ENCODE data around the gene DEPDC1. TPM values are rescaled to one million over a fixed set of nuclear protein-coding genes. Genes with fewer than 3 reads are reported as not detected.
"Not testable (repeated sequence)": the region's sequence is repeated elsewhere in the genome, so short reads cannot be mapped to it uniquely, and the experiment has no call there.

DEPDC1 gene
- total RNA-seq, 1 experiment from 2014 or later, result 61.9 TPM

DNA sequence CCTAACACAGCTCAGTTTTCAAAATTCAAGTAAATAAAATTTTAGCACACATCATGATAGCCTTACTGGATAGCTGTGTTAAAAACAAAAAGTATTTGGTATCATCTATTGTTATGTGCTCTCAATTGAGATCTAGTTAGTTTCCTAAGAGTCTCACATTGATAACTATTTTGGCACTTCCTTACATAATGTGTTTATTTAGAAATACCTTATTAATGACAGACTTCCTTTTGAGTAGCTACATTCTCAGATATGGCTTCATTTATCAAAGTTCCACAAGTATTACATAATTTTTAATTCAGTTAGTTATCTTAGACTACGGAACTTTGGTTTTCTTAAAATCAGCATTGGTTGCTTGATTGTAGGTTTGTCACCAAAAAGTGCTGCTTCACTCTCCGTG, 20.3 kb downstream of the DEPDC1 start:
- H3K27me3 ChIP-seq (ENCODE audit: insufficient read depth, low read length); H3K27ac ChIP-seq (ENCODE audit: low read depth, low read length); CTCF ChIA-PET; H3K4me3 ChIP-seq (replicated peaks in 1 of 2; ENCODE audit: low read depth in 1 of 2, low read length in 2 of 2); H3K79me2 ChIP-seq (ENCODE audit: insufficient read depth, low read length); H2AFZ ChIP-seq (ENCODE audit: low read depth, low read length, poor library complexity, severe bottlenecking); BruUV-seq (replicated peaks); H3K9me2 ChIP-seq (ENCODE audit: insufficient read depth); intact Hi-C loops (cut with micrococcal nuclease); ATAC-seq; H3K9ac ChIP-seq (ENCODE audit: low read length); POLR2A ChIA-PET; RAD21 ChIA-PET (ENCODE audit: low non-redundant PET in 1 of 2, low total read pairs in 2 of 2, uncharacterized antibody in 2 of 2, unreplicated experiment in 2 of 2); DNase-seq (ENCODE audit: low read depth, low spot score); H3K4me1 ChIP-seq (ENCODE audit: control insufficient read depth in 1 of 2, insufficient read depth in 2 of 2, low read length in 2 of 2); H4K20me1 ChIP-seq (ENCODE audit: insufficient read depth); H3K9me3 ChIP-seq (ENCODE audit: control insufficient read depth in 1 of 2, insufficient read depth in 1 of 2, low read depth in 1 of 2, low read length in 2 of 2); H3K4me2 ChIP-seq (ENCODE audit: low read length): not testable (repeated sequence)
- H3K36me3 ChIP-seq (ENCODE audit: control insufficient read depth in 1 of 2, insufficient read depth in 2 of 2, low read length in 2 of 2), result peaks cover 27 to 38% of the 10 kb centered on the region in 2 experiments

DNA sequence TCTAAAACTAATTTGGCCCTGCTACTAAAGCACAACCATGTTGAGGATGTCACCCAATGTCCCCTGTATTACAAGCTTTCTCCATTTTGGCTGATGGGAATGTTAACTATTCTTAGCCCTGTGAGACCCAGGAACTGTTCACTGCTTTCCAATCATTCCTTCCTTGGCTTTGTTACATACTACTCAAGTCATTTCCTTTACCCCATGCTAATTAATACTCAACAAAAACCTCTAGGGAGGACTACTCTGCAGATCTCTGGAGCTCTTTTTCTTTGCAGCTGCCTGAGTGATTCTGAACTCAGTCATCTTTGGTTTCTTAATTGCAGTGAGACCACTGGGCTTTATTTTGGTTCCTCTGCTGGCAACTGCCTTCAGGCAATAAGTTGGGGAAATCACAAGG, 23.8 kb downstream of the DEPDC1 start:
- Histone ChIP-seq H2AFZ (ENCODE audit: low read depth, low read length, poor library complexity, severe bottlenecking) (no peak overlapping the region), H3K4me3 (replicated peaks in 1 of 2; ENCODE audit: low read depth in 1 of 2, low read length in 2 of 2) (no peak overlapping the region), H3K4me2 (ENCODE audit: low read length) (no peak overlapping the region), H3K9ac (ENCODE audit: low read length) (no peak overlapping the region), H3K79me2 (ENCODE audit: insufficient read depth, low read length) (no peaks in the 10 kb centered on the region; the same call in 1 of the 2 replicates), H3K27me3 (ENCODE audit: insufficient read depth, low read length) (no peaks in the 10 kb centered on the region), H3K9me3 (ENCODE audit: control insufficient read depth in 1 of 2, insufficient read depth in 1 of 2, low read depth in 1 of 2, low read length in 2 of 2) (no peaks in the 10 kb centered on the region), H3K4me1 (ENCODE audit: control insufficient read depth in 1 of 2, insufficient read depth in 2 of 2, low read length in 2 of 2) (no peaks in the 10 kb centered on the region), H3K27ac (ENCODE audit: low read depth, low read length) (no peak overlapping the region), H4K20me1 (ENCODE audit: insufficient read depth) (no peaks in the 10 kb centered on the region), H3K36me3 (ENCODE audit: control insufficient read depth in 1 of 2, insufficient read depth in 2 of 2, low read length in 2 of 2) (peaks cover 4 to 14% of the 10 kb centered on the region in 2 experiments; a peak in 3 of 4 replicates), H3K9me2 (ENCODE audit: insufficient read depth) (no peaks in the 10 kb centered on the region)
- intact Hi-C loops (cut with micrococcal nuclease), result no loop called here
- no peak for ATAC-seq
- ChIA-PET CTCF (interaction anchor here (2.0 kb wide), 1 partner anchor 353 kb away, joined by 5 read pairs; no protein-coding TSS in a partner anchor), POLR2A (no interaction called here), RAD21 (ENCODE audit: low non-redundant PET in 1 of 2, low total read pairs in 2 of 2, uncharacterized antibody in 2 of 2, unreplicated experiment in 2 of 2) (no interaction called here)
- no TSS peak for BruUV-seq (replicated peaks)
- DNase-seq (ENCODE audit: low read depth, low spot score), result no peak
- TF ChIP-seq TCF7L2 (IDR thresholded peaks at IDR 0.05; ENCODE audit: borderline replicate concordance, extremely low read depth, insufficient read depth, insufficient read length) (no peak), SP1 (IDR thresholded peaks at IDR 0.05; ENCODE audit: low read depth) (no peak), SIN3A (IDR thresholded peaks at IDR 0.05; ENCODE audit: low read depth) (no peak), CEBPB (IDR thresholded peaks at IDR 0.05; ENCODE audit: low read depth) (no peak), EZH2phosphoT487 (IDR thresholded peaks at IDR 0.05; ENCODE audit: borderline replicate concordance) (no peak), CBX3 (IDR thresholded peaks at IDR 0.05; ENCODE audit: low read depth) (no peak), POLR2AphosphoS5 (IDR thresholded peaks at IDR 0.05; ENCODE audit: low read depth, low read length) (no peak), POLR2A (IDR thresholded peaks at IDR 0.05; ENCODE audit: borderline replicate concordance, extremely low read depth, insufficient read depth, insufficient read length) (no peak), YY1 (IDR thresholded peaks at IDR 0.05; ENCODE audit: extremely low read depth, insufficient replicate concordance, low read depth, low read length) (no peak), ZNF274 (IDR thresholded peaks at IDR 0.05; ENCODE audit: low read depth, low read length) (no peak)
- TF ChIP-seq, protein P1, sequence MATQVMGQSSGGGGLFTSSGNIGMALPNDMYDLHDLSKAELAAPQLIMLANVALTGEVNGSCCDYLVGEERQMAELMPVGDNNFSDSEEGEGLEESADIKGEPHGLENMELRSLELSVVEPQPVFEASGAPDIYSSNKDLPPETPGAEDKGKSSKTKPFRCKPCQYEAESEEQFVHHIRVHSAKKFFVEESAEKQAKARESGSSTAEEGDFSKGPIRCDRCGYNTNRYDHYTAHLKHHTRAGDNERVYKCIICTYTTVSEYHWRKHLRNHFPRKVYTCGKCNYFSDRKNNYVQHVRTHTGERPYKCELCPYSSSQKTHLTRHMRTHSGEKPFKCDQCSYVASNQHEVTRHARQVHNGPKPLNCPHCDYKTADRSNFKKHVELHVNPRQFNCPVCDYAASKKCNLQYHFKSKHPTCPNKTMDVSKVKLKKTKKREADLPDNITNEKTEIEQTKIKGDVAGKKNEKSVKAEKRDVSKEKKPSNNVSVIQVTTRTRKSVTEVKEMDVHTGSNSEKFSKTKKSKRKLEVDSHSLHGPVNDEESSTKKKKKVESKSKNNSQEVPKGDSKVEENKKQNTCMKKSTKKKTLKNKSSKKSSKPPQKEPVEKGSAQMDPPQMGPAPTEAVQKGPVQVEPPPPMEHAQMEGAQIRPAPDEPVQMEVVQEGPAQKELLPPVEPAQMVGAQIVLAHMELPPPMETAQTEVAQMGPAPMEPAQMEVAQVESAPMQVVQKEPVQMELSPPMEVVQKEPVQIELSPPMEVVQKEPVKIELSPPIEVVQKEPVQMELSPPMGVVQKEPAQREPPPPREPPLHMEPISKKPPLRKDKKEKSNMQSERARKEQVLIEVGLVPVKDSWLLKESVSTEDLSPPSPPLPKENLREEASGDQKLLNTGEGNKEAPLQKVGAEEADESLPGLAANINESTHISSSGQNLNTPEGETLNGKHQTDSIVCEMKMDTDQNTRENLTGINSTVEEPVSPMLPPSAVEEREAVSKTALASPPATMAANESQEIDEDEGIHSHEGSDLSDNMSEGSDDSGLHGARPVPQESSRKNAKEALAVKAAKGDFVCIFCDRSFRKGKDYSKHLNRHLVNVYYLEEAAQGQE (IDR thresholded peaks at IDR 0.05; ENCODE audit: low read depth), result no peak
- TF ChIP-seq, protein P2, sequence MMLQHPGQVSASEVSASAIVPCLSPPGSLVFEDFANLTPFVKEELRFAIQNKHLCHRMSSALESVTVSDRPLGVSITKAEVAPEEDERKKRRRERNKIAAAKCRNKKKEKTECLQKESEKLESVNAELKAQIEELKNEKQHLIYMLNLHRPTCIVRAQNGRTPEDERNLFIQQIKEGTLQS (IDR thresholded peaks at IDR 0.05), result no peak
- TF ChIP-seq, protein P3, sequence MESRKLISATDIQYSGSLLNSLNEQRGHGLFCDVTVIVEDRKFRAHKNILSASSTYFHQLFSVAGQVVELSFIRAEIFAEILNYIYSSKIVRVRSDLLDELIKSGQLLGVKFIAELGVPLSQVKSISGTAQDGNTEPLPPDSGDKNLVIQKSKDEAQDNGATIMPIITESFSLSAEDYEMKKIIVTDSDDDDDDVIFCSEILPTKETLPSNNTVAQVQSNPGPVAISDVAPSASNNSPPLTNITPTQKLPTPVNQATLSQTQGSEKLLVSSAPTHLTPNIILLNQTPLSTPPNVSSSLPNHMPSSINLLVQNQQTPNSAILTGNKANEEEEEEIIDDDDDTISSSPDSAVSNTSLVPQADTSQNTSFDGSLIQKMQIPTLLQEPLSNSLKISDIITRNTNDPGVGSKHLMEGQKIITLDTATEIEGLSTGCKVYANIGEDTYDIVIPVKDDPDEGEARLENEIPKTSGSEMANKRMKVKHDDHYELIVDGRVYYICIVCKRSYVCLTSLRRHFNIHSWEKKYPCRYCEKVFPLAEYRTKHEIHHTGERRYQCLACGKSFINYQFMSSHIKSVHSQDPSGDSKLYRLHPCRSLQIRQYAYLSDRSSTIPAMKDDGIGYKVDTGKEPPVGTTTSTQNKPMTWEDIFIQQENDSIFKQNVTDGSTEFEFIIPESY (IDR thresholded peaks at IDR 0.05; ENCODE audit: extremely low read depth, insufficient replicate concordance, low read length), result no peak
- TF ChIP-seq, protein P4, sequence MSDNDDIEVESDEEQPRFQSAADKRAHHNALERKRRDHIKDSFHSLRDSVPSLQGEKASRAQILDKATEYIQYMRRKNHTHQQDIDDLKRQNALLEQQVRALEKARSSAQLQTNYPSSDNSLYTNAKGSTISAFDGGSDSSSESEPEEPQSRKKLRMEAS (IDR thresholded peaks at IDR 0.05), result no peak

All from HCT116 (cell line).